CD4-positive, alpha-beta T cell (primary cell): ENCODE data around the gene TLE6. TPM values are rescaled to one million over a fixed set of nuclear protein-coding genes. Genes with fewer than 3 reads are reported as not detected.

Experiments
- ATAC-seq: fragments of 200-7000 bp; cut with Tn5 transposase; one replicate; pipeline ENCODE4 v1.10.0; 2022; ENCODE audit warnings: mild to moderate bottlenecking; ENCODE audit not compliant: poor library complexity
- CTCF ChIA-PET: fragments of 350-600 bp; sonication (Branson Sonifier 250); formaldehyde crosslinking; loops from one replicate; lab custom pipeline; 2021; ENCODE audit warnings: antibody characterized with exemption, inconsistent platforms; lab: Charles Lee
- POLR2A ChIA-PET: fragments of 350-600 bp; sonication (Branson Sonifier 250); formaldehyde crosslinking; loops from one replicate; lab custom pipeline; 2021; ENCODE audit warnings: antibody characterized with exemption, inconsistent platforms; lab: Charles Lee
- DNase-seq, 14 experiments: peaks; one replicate each; pipeline ENCODE4 v3.0.0-alpha.2; 2013 to 2020; ENCODE audit warnings: mixed read lengths in 2 of 14
- H3K27ac ChIP-seq, 2 donors: one replicate each; pipeline versions ENCODE4 v1.5.1 to v1.7.0; 2013; ENCODE audit warnings: low read length in 2 of 2, low read depth in 1 of 2, mild to moderate bottlenecking in 1 of 2
- H3K27me3 ChIP-seq, 2 experiments: 1 replicate in 1 of 2; 2 replicates in 1 of 2; pipeline versions ENCODE4 v1.6.1 to v1.7.0; 2013; ENCODE audit warnings: low read length in 2 of 2, control low read depth in 1 of 2, mild to moderate bottlenecking in 1 of 2, moderate library complexity in 1 of 2; ENCODE audit not compliant: insufficient read depth in 2 of 2, control insufficient read depth in 1 of 2
- H3K36me3 ChIP-seq: one replicate; pipeline ENCODE4 v1.6.1; 2013; ENCODE audit warnings: low read length, control low read depth; ENCODE audit not compliant: insufficient read depth
- H3K4me1 ChIP-seq: one replicate; pipeline ENCODE4 v1.6.1; 2013; ENCODE audit warnings: low read length, control low read depth; ENCODE audit not compliant: insufficient read depth
- H3K4me3 ChIP-seq: one replicate; pipeline ENCODE4 v1.5.1; 2013; ENCODE audit warnings: mild to moderate bottlenecking, low read length, moderate library complexity
- H3K9me3 ChIP-seq, 2 experiments: 1 replicate in 1 of 2; 2 replicates in 1 of 2; pipeline versions ENCODE4 v1.6.1 to v1.7.0; 2013; ENCODE audit warnings: low read length in 2 of 2, mild to moderate bottlenecking in 2 of 2, control low read depth in 1 of 2, moderate library complexity in 1 of 2; ENCODE audit not compliant: control insufficient read depth in 1 of 2, insufficient read depth in 1 of 2
- H3K27ac Mint-ChIP-seq: one replicate; pipeline ENCODE4 v1.8.0; 2020; ENCODE audit warnings: mixed read lengths
- H3K27me3 Mint-ChIP-seq: one replicate; pipeline ENCODE4 v1.8.0; 2021; ENCODE audit warnings: mixed read lengths
- H3K36me3 Mint-ChIP-seq: one replicate; pipeline ENCODE4 v1.8.0; 2021; ENCODE audit warnings: low read depth, mixed read lengths
- H3K4me1 Mint-ChIP-seq: one replicate; pipeline ENCODE4 v1.8.0; 2021; ENCODE audit warnings: low read depth, mixed read lengths
- H3K4me3 Mint-ChIP-seq: one replicate; pipeline ENCODE4 v1.8.0; 2020; ENCODE audit warnings: mild to moderate bottlenecking, mixed read lengths
- H3K9me3 Mint-ChIP-seq: one replicate; pipeline ENCODE4 v1.8.0; 2020; ENCODE audit warnings: mixed read lengths
- CTCF ChIP-seq: fragments of 200-600 bp; IDR thresholded peaks from one replicate; pipeline ENCODE4 v1.8.0; 2022; ENCODE audit warnings: antibody characterized with exemption, mild to moderate bottlenecking
- intact Hi-C, 2 experiments: fragments of 100-400 bp; cut with DNase I in 1 of 2; cut with micrococcal nuclease in 1 of 2; formaldehyde crosslinking; loops; one replicate each; pipeline versions ENCODE4 v1.15.1 to v1.9.0; 2023 to 2025; cut with DNase I, micrococcal nuclease
- total RNA-seq, 174 experiments: library from RNA in 2 of 174; stranded (reverse) in 2 of 174; gene quantifications; one replicate each; pipeline ENCODE4 v1.2.3 and lab custom pipeline; 2021 to 2026

TLE6 gene
- total RNA-seq, 2 experiments from 2014 or later: not detected

DNA sequence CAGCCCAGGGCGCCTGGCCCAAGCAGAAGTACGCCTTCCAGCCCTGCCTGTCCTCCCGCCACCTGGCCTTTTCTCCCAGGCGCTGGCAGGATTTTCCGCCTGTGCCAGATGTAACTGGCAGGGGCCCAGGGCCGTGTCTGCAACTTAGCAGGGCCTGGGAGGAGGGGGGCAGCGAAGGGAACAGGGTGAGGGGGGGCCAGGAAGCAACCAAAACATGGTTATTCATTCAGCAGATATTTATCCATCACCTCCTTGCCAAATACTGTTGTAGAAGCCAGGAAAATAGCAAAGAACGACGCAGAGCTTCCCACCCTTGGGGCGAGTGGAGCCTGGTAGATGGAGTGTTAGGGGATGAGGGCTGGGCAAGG is 5.6 kb downstream of the TLE6 start:
- DNase-seq (no peak), ATAC-seq (no peak)
- H3K27ac Mint-ChIP-seq: no peak overlapping the region
- no peak overlapping the region for H3K4me3 Mint-ChIP-seq
- no peaks in the 10 kb centered on the region for H3K9me3 Mint-ChIP-seq
- no peaks in the 10 kb centered on the region for H3K36me3 ChIP-seq
- no peak overlapping the region for H3K4me3 ChIP-seq
- no peaks in the 10 kb centered on the region for H3K4me1 Mint-ChIP-seq
- H3K27ac ChIP-seq: no peak overlapping the region
- peaks cover 28% of the 10 kb centered on the region for H3K27me3 Mint-ChIP-seq
- ChIA-PET CTCF (no interaction called here), POLR2A (no interaction called here)
- no peak for TF ChIP-seq CTCF
- intact Hi-C loops: no loop called here
- H3K4me1 ChIP-seq: peaks cover 6% of the 10 kb centered on the region
- H3K27me3 ChIP-seq: peaks cover 0 to 11% of the 10 kb centered on the region in 2 experiments
- H3K9me3 ChIP-seq: no peaks in the 10 kb centered on the region
- H3K36me3 Mint-ChIP-seq: no peaks in the 10 kb centered on the region

- ATAC-seq (no peak), DNase-seq (no peak)
- Histone ChIP-seq H3K27ac (no peak overlapping the region), H3K9me3 (no peaks in the 10 kb centered on the region), H3K4me3 (no peak overlapping the region), H3K36me3 (no peaks in the 10 kb centered on the region), H3K27me3 (peaks cover 0 to 11% of the 10 kb centered on the region in 2 experiments), H3K4me1 (peaks cover 5% of the 10 kb centered on the region)
- Mint-ChIP-seq H3K9me3 (no peaks in the 10 kb centered on the region), H3K4me3 (no peak overlapping the region), H3K4me1 (no peaks in the 10 kb centered on the region), H3K27me3 (peaks cover 28% of the 10 kb centered on the region), H3K27ac (no peak overlapping the region), H3K36me3 (no peaks in the 10 kb centered on the region)
- CTCF ChIA-PET: no interaction called here
- POLR2A ChIA-PET: no interaction called here
- intact Hi-C loops: no loop called here
- TF ChIP-seq CTCF: no peak
These were observed 6.2 kb downstream of the TLE6 start for GRCh38 chr19:2983351-2984214.

- DNase-seq: no peak
- POLR2A ChIA-PET: no interaction called here
- Mint-ChIP-seq H3K4me3 (no peak overlapping the region), H3K27me3 (peaks cover 28% of the 10 kb centered on the region), H3K27ac (no peak overlapping the region), H3K4me1 (no peaks in the 10 kb centered on the region), H3K9me3 (no peaks in the 10 kb centered on the region), H3K36me3 (no peaks in the 10 kb centered on the region)
- Histone ChIP-seq H3K4me3 (no peak overlapping the region), H3K36me3 (no peaks in the 10 kb centered on the region), H3K4me1 (peaks cover 5% of the 10 kb centered on the region), H3K27ac (no peak overlapping the region), H3K27me3 (peaks cover 0 to 11% of the 10 kb centered on the region in 2 experiments), H3K9me3 (no peaks in the 10 kb centered on the region)
- no peak for ATAC-seq
- intact Hi-C loops: no loop called here
- TF ChIP-seq CTCF: no peak
- CTCF ChIA-PET: no interaction called here
These were observed 6.8 kb downstream of the TLE6 start for GRCh38 chr19:2984215-2984528.
